Memory B cell (primary cell): Measurements from ENCODE around the gene ANKRD34A.

Source experiments
- ATAC-seq: fragments of 150-1000 bp; cut with Tn5 transposase; 2 replicates; pipeline ENCODE4 v1.10.0; 2021; ENCODE audit warnings: low read depth, mild to moderate bottlenecking, moderate library complexity
- DNase-seq, 2 donors: peaks; one replicate each; pipeline ENCODE4 v3.0.0; 2022; ENCODE audit warnings: low spot score in 2 of 2
- H3K27ac Mint-ChIP-seq: one replicate; pipeline ENCODE4 v1.8.0; 2022; ENCODE audit warnings: mild to moderate bottlenecking, moderate library complexity, mixed read lengths
- H3K27me3 Mint-ChIP-seq: one replicate; pipeline ENCODE4 v1.8.0; 2022; ENCODE audit warnings: mixed read lengths
- H3K36me3 Mint-ChIP-seq: one replicate; pipeline ENCODE4 v1.8.0; 2022; ENCODE audit warnings: mild to moderate bottlenecking, mixed read lengths
- H3K4me1 Mint-ChIP-seq: one replicate; pipeline ENCODE4 v1.8.0; 2022; ENCODE audit warnings: mixed read lengths
- H3K4me3 Mint-ChIP-seq: one replicate; pipeline ENCODE4 v1.8.0; 2022; ENCODE audit warnings: mild to moderate bottlenecking, moderate library complexity, mixed read lengths
- H3K9me3 Mint-ChIP-seq: one replicate; pipeline ENCODE4 v1.8.0; 2022; ENCODE audit warnings: mixed read lengths

Gene ANKRD34A

DNA sequence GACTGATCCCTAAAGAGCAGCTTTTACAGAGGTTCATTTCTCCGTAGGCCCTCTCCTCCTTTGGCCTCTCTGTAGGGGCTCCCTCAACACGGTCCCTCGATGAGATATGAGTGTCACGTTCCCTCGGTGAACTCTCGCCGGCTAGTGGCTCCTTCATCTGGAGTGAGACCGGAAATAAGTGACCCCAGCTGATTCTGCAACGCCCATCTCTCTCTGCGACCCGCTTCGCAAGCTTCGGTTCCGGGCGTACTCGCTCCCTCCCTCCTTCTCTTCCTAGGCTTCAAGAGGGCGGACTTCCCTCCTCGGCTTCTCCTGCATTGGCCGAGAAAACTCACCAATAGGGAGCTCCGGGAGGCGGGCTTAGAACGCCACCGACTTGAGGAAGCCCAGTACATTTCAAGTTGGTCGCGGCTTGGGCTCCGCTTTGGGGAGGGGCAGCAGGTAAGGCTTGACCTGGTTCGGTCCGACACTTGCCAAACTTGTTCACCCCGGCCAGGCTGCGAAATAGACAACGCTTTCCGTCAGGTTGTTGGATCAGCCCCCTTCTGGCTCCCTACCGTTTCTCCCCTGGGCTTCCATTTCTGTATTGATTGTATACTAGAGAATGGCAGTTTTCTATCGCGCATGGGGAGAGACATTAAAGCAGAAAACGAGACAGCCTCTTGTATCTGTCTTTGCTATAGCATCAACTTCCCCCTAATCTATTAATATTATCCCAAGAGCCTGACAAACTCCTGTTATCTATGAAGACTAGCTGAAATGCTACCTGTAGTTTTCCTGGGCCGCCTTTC is at the start of gene ANKRD34A, which contains the start of gene POLR3GL:
ANKRD34A (minus strand) TSS at position 248 of the 791 bp plus-strand sequence. CDS start 2,816 bp downstream, outside the sequence.
POLR3GL (plus strand) TSS at position 363 of the 791 bp plus-strand sequence. CDS start 10,176 bp downstream, outside the sequence.
- Mint-ChIP-seq H3K4me1 (peaks cover 38% of the 10 kb centered on the region), H3K36me3 (peaks cover 6% of the 10 kb centered on the region), H3K4me3 (peak within 1 kb of the TSS; percentile 86), H3K27ac (peak within 1 kb of the TSS; percentile 74), H3K27me3 (no peaks in the 10 kb centered on the region), H3K9me3 (no peaks in the 10 kb centered on the region)
- DNase-seq, result peak; percentile 80 to 81
- ATAC-seq, result peak; percentile 87

DNA sequence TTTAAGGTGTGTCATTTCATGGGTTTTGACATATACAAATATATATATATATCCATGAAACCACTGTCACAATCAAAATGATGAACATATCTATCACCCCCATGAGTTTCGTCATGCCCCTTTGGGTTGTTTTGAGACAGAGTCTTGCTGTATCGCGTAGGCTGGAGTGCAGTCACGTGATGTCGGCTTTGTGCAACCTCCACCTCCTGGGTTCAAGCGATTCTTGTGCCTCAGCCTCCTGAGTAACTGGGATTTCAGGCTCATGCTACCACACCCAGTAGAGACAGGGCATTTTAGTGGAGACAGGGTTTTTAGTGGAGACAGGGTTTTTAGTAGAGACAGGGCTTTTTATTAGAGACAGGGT is 49.2 kb upstream of the ANKRD34A start:
- H3K4me1 Mint-ChIP-seq, result peaks cover 4% of the 10 kb centered on the region
- H3K27ac Mint-ChIP-seq, result no peak overlapping the region
- no peak overlapping the region for H3K4me3 Mint-ChIP-seq
- no peak for ATAC-seq
- no peaks in the 10 kb centered on the region for H3K36me3 Mint-ChIP-seq
- no peak for DNase-seq
- H3K27me3 Mint-ChIP-seq, result peaks cover 5% of the 10 kb centered on the region
- H3K9me3 Mint-ChIP-seq, result no peaks in the 10 kb centered on the region

DNA sequence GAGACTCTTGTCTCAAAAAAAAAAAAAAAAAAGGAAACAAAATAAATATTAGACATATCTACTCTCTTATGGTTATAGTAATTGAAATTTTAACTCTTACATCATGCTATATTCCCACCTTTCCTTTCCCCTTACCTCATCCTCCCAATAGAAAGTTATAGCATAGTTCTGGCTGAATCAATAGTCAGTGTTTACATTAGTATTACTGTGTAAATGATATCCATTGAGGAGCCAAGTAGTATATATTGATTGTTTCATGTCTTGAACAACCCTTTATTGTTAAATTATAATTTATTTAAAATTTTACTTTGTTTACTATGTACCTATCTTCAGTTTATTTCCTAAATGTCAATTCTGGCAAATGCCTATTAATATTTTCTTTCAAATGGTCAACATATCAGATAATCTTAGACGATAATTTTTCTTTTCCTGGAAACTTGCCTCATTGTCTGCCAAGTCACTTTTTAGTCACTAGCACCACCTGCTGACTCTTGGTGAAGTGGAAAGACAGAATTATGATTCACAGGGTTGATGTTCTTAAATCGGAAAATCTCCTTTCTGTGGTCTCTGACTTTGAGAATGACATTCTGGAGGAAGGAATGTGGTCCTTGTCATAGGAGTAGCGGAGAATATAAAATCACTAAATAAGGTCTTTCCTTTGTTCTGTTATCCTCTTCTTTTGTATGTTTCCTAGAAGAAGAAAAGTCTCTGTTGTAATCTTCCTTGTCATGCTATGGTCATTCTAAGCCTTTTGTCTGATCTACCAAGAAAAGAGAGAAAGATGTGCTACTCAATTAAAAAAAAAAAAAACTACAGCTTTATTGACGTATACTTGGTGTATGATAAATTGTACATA is 48.6 kb upstream of the ANKRD34A start:
- no peaks in the 10 kb centered on the region for H3K9me3 Mint-ChIP-seq
- H3K27ac Mint-ChIP-seq, result no peak overlapping the region
- H3K36me3 Mint-ChIP-seq, result no peaks in the 10 kb centered on the region
- peaks cover 4% of the 10 kb centered on the region for H3K27me3 Mint-ChIP-seq
- no peak overlapping the region for H3K4me3 Mint-ChIP-seq
- H3K4me1 Mint-ChIP-seq, result peaks cover 4% of the 10 kb centered on the region
- DNase-seq (peak; percentile 47 to 61), ATAC-seq (peak; percentile 80)

DNA sequence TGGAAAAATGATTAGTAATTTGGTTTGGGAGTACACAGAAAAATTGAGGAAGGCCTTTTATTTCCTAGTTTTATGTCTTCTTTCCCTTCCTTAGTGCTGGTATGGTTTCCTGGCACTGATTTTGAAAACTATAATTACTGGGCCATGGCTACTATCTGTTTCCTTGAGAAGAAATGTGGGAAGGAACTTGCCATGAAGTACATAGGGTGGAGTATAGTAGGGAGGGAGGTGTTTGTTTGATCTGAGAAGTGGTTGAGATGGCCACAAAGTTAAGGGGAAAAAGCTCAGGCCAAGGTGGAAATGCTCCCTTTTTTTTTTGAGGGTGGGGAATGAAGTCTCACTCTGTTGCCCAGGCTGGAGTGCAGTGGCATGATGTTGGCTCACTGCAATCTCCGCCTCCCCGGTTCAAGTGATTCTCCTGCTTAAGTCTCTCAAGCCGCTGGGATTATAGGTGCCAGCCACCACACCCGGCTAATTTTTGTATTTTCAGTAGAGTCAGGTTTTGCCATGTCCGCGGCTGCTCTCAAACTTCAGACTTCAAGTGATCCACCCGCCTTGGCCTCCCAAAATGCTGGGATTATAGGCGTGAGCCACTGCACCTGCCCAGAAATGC is 45.9 kb upstream of the ANKRD34A start:
- DNase-seq (no peak), ATAC-seq (no peak)
- Mint-ChIP-seq H3K27ac (no peak overlapping the region), H3K36me3 (peaks cover 2% of the 10 kb centered on the region), H3K4me1 (peaks cover 20% of the 10 kb centered on the region), H3K4me3 (no peak overlapping the region), H3K27me3 (no peaks in the 10 kb centered on the region), H3K9me3 (no peaks in the 10 kb centered on the region)

DNA sequence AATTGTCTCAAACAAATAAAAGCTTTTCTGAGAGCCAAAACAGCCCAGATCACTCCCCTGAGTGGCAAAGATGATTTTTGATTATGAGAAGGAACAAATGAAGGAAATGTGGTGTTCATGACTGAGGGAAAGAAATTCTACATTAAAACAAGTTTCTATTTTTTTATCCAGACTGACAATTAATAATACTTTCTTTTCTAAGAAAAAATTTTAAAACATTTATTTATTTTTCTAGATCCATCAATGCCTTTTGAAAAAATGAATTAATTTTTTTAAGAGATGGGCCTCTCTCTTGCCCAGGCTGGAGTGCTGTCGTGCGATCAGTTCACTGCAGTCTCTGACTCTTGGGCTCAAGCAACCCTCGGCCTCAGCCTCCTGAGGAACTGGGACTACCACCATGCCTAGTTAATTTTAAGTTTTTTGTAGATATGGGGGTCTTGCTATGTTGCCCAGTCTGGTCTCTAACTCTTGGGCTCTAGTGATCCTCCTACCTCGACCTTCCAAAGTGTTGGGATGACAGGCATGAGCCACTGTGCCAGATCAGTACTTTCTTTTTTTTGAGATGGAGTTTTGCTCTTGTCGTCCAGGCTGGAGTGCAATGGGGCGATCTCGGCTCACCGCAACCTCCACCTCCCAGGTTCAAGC is 43.2 kb upstream of the ANKRD34A start:
- Mint-ChIP-seq H3K4me1 (peaks cover 23% of the 10 kb centered on the region), H3K9me3 (no peaks in the 10 kb centered on the region), H3K36me3 (peaks cover 2% of the 10 kb centered on the region), H3K27me3 (no peaks in the 10 kb centered on the region), H3K27ac (peak overlapping the region; percentile 94), H3K4me3 (peak overlapping the region; percentile 75)
- DNase-seq (no peak), ATAC-seq (no peak)

DNA sequence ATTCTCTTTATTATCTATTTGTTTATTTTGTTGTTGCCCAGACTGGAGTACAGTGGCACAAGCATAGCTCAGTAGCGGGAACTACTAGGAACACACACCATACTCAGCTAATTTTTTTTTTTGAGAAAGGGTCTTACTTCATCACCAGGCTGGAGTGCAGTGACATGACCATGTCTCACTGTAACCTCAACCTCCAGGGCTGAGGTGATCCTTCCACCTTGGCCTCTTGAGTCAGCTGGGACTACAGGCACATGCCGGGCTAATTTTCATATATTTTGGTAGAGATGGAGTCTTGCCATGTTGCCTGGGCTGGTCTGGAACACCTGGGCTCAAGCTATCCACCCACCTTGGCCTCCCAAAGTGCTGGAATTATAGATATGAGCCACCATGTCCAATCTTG is 37.3 kb upstream of the ANKRD34A start:
- Mint-ChIP-seq H3K9me3 (no peaks in the 10 kb centered on the region), H3K27me3 (no peaks in the 10 kb centered on the region), H3K36me3 (peaks cover 2% of the 10 kb centered on the region), H3K27ac (peak overlapping the region; percentile 30), H3K4me1 (peaks cover 39% of the 10 kb centered on the region), H3K4me3 (no peak overlapping the region)
- no peak for DNase-seq
- no peak for ATAC-seq

DNA sequence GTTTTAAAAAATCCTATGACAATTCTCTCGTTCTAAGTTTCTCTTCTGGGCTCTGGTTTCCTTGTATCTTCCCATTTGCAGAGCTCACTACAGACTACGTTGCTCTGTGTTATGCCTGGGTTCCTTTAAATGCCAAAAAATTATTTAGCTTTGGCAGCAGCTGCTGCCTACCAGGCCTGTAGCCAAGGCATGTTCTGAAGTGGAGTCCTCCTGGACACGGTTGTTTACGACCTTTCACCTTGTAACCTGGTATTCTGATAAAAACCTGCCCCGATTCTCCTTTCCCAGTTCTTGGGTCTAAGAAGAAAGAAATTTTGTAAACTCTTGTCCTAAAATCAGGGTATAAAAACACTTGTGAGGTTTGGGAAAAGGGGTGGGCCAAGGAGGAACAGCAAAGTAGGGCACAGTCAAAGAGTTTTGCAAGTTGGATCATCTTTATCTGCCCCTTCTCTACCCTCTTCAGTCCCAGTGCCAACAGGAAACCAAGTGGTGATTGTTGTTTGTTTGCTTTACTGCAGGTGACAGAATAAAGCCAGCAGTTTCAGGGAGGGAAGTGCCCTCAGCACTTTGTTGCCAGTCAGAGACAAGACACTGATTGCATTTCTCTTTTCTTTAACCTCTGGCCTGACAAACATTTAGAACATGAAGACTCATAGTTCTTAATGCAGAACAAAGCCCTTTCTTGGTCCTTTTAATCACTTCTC is 35.1 kb upstream of the ANKRD34A start:
- DNase-seq (peak in 1 of 2 donors; percentile 42), ATAC-seq (peak; percentile 50)
- H3K27ac Mint-ChIP-seq, result peak overlapping the region; percentile 98
- H3K27me3 Mint-ChIP-seq, result no peaks in the 10 kb centered on the region
- H3K36me3 Mint-ChIP-seq, result peaks cover 17% of the 10 kb centered on the region
- peak overlapping the region; percentile 55 for H3K4me3 Mint-ChIP-seq
- H3K9me3 Mint-ChIP-seq, result no peaks in the 10 kb centered on the region
- H3K4me1 Mint-ChIP-seq, result peaks cover 28% of the 10 kb centered on the region

DNA sequence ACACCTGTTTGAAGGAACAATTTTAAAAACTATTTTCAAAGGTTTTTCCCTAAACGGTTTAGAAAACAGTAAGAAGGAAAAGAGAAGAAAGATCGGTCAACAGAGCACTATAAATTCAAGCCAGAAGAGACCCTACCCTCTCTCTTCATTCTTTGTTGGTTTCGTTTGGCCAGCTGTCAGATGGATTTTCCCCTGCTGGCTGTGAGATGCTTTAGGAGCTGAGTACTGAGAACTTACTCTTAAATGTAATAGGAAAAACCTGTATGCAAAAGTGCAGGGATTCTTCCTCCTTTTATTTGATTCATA is 33.3 kb upstream of the ANKRD34A start:
- H3K4me1 Mint-ChIP-seq, result peaks cover 32% of the 10 kb centered on the region
- ATAC-seq (no peak), DNase-seq (no peak)
- peak overlapping the region; percentile 98 for H3K27ac Mint-ChIP-seq
- H3K36me3 Mint-ChIP-seq, result peaks cover 34% of the 10 kb centered on the region
- H3K4me3 Mint-ChIP-seq, result peak overlapping the region; percentile 95
- H3K27me3 Mint-ChIP-seq, result no peaks in the 10 kb centered on the region
- no peaks in the 10 kb centered on the region for H3K9me3 Mint-ChIP-seq

DNA sequence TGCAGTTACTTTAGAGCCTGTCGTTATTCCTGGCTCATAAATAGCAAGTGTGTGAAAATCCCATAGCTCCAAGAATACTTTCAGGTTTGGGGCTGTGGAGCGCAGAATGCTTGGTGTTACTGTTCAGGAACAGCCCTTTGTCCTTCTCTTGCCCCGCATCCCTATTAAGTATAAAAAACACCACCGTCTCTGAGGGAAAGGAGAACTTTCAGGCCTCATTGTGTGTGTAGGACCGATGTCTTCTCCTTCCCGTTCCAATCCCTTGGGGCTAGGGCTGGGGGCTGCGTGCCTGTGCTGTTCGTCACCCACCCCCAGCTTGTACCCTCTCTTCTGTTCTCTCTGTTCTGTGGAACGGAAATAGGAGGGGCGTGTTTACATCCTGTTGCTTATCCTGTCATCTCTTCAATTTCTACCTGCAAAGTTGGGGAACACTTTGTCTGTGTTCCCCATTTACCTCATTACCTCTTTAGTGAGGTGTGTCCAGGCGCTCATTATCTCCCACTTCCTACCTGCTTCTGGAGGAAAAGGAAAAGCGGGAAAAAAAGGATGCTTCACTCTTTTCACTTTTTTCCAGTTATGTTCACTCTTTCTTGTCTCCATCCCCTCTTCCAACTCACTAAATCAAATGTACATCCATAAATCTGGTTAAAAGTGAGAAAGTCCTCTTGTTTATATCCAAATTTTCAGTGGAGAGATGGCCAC is 32.8 kb upstream of the ANKRD34A start:
- peak; percentile 39 for ATAC-seq
- H3K27me3 Mint-ChIP-seq, result no peaks in the 10 kb centered on the region
- peaks cover 38% of the 10 kb centered on the region for H3K36me3 Mint-ChIP-seq
- H3K9me3 Mint-ChIP-seq, result no peaks in the 10 kb centered on the region
- H3K4me3 Mint-ChIP-seq, result peak overlapping the region; percentile 95
- H3K27ac Mint-ChIP-seq, result peak overlapping the region; percentile 98
- H3K4me1 Mint-ChIP-seq, result peaks cover 36% of the 10 kb centered on the region
- peak; percentile 27 to 37 for DNase-seq

DNA sequence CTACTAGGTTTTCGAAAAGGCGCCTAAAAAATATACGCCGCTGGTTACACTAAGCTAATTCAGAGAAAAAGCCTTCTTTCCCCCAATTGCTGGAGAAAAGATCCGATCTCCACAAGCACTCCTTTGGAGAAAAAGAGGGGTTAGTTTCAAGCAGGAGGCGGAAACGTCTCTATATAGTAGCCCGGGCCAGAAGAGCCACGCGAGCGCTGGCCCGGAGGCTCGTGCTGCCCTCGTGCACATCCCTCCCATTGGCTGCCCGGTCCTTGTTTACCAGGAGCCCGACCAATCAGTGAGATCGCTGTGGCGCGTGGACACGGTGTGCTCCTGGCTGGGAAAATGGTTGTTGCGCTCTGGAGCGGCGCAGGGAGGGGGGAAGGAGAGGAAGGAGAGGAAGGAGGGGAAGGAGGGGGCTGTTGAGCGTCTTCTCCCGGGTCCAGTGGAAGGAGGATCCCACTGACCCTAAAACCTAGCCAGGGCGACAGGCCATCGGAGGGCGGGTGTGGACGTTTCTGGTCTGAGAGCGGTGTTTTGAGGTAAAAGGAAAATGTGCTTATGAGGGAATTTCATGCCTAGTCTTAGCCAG is 32.1 kb upstream of the ANKRD34A start, which contains the start of gene TXNIP:
TXNIP (minus strand) TSS at position 147 of the 583 bp plus-strand sequence. CDS start 313 bp downstream, outside the sequence.
- Mint-ChIP-seq H3K27ac (peak within 1 kb of the TSS; percentile 98), H3K27me3 (no peaks in the 10 kb centered on the region), H3K4me1 (peaks cover 40% of the 10 kb centered on the region), H3K36me3 (peaks cover 43% of the 10 kb centered on the region), H3K9me3 (no peaks in the 10 kb centered on the region), H3K4me3 (peak within 1 kb of the TSS; percentile 95)
- DNase-seq, result peak; percentile 59 to 79
- peak; percentile 84 for ATAC-seq

DNA sequence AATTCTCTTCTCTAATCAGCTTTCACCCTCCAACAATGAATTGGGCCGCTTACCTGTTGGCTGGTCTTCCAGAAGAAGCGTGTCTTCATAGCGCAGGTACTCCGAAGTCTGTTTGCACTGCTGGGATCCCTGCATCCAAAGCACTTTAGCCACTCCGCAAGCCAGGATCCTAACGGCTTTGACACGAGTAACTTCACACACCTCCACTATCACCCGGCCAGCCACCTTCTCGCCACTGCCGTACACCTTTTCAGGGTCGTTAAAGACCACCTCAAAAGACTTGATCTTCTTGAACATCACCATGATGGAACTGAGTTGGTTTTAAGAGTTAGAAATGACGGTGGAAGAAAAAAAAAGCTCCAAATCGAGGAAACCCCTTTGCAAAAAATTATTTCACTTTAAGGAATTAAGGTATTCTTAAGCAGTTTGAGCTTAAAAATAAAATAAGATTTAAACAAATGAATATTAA is 31.6 kb upstream of the ANKRD34A start:
- Mint-ChIP-seq H3K9me3 (no peaks in the 10 kb centered on the region), H3K27me3 (no peaks in the 10 kb centered on the region), H3K27ac (peak overlapping the region; percentile 98), H3K4me3 (peak overlapping the region; percentile 95), H3K4me1 (peaks cover 42% of the 10 kb centered on the region), H3K36me3 (peaks cover 44% of the 10 kb centered on the region)
- DNase-seq (no peak), ATAC-seq (no peak)

DNA sequence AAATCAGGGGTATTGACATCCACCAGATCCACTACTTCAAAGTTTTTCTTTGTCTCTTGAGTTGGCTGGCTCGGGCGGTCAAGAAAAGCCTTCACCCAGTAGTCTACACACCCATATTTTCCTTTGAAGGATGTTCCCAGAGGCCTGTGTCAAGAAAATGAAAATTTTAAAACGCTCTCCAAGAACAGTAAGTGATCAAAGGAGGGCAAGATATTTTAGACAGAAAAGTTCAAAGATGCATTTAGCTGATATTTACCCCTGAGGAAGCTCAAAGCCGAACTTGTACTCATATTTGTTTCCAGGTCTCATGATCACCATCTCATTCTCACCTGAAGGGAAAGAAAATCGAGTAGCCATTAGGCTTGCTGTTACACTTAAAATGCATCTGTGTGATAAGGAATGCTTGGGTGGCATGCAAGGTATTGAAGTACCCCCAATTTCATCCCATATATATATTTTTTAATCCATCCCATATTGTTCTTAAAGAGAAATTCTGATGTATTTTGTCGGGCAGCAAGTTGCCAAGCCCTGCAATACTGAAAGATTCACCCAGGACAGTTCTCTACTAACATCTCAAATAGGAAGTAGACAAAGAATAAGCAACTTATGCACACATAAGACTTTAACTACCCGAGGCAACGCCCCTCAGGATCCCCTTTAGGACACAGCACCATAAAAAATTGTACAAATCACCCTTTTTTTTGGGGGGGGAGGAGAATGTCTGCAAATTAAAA is 30.9 kb upstream of the ANKRD34A start:
- no peak for ATAC-seq
- H3K27ac Mint-ChIP-seq, result peak overlapping the region; percentile 98
- H3K4me3 Mint-ChIP-seq, result peak overlapping the region; percentile 95
- peaks cover 44% of the 10 kb centered on the region for H3K36me3 Mint-ChIP-seq
- peaks cover 45% of the 10 kb centered on the region for H3K4me1 Mint-ChIP-seq
- H3K9me3 Mint-ChIP-seq, result no peaks in the 10 kb centered on the region
- H3K27me3 Mint-ChIP-seq, result no peaks in the 10 kb centered on the region
- no peak for DNase-seq
